Tibial nerve (tissue), 4 donors: ENCODE data around the gene KCNH8. TPM values are rescaled to one million over a fixed set of nuclear protein-coding genes. Genes with fewer than 3 reads are reported as not detected.

Experiments used
- DNase-seq, 2 donors: peaks; one replicate each; pipeline ENCODE4 v3.0.0-alpha.2; 2019; ENCODE audit warnings: low spot score in 2 of 2
- H3K27ac ChIP-seq, 4 donors: fragments of 200-600 bp; sonication (generic) in 3 of 4; one replicate each; pipeline ENCODE4 v1.5.1; 2017 to 2019; ENCODE audit warnings: mild to moderate bottlenecking in 1 of 4
- H3K27me3 ChIP-seq, 2 donors: fragments of 200-600 bp; sonication (generic) in 1 of 2; one replicate each; pipeline versions ENCODE4 v1.5.1 to v1.6.0; 2017 to 2019
- H3K36me3 ChIP-seq, 3 donors: fragments of 200-600 bp; sonication (generic); one replicate each; pipeline ENCODE4 v1.5.1; 2018 to 2019
- H3K4me1 ChIP-seq, 4 donors: fragments of 200-600 bp; sonication (generic) in 3 of 4; one replicate each; pipeline ENCODE4 v1.5.1; 2017 to 2019
- H3K4me3 ChIP-seq, 4 donors: fragments of 200-600 bp; sonication (generic) in 3 of 4; one replicate each; pipeline ENCODE4 v1.5.1; 2017 to 2019; ENCODE audit warnings: mild to moderate bottlenecking in 1 of 4, moderate library complexity in 1 of 4
- H3K9me3 ChIP-seq, 4 donors: fragments of 200-600 bp; sonication (generic) in 3 of 4; one replicate each; pipeline ENCODE4 v1.5.1; 2017 to 2019
- EP300 ChIP-seq, 2 donors: sonication (generic); formaldehyde crosslinking; IDR thresholded peaks; one replicate each; pipeline ENCODE4 v1.6.1; 2017; ENCODE audit warnings: antibody characterized with exemption in 2 of 2, mild to moderate bottlenecking in 1 of 2
- POLR2A ChIP-seq, 2 donors: fragments of 450-650 bp; IDR thresholded peaks; one replicate each; pipeline ENCODE4 v1.6.1; 2017; ENCODE audit warnings: antibody characterized with exemption in 2 of 2, mild to moderate bottlenecking in 2 of 2, moderate library complexity in 2 of 2
- WGBS, 2 donors: methylation state at CpG; one replicate each; pipeline ENCODE4 v1.1.5; 2018; 5-methylcytosine and 5-hydroxymethylcytosine counted together
- total RNA-seq, 4 donors: library from RNA; depleted of rRNA; stranded (reverse); fragments of >200 nt; gene quantifications; one replicate each; pipeline ENCODE4 v1.1.0, GENCODE V29; 2016
- TF ChIP-seq, protein P1 (sequence below), 5 experiments: fragments of 200-600 bp in 3 of 5; fragments of 450-650 bp in 2 of 5; sonication (generic) in 3 of 5; IDR thresholded peaks; one replicate each; pipeline ENCODE4 v1.5.1; 2016 to 2019; ENCODE audit warnings: antibody characterized with exemption in 5 of 5, mild to moderate bottlenecking in 3 of 5, moderate library complexity in 2 of 5

KCNH8 gene
- total RNA-seq, 4 donors from 2014 or later = 0.22 to 0.98 (median 0.51) TPM

DNA sequence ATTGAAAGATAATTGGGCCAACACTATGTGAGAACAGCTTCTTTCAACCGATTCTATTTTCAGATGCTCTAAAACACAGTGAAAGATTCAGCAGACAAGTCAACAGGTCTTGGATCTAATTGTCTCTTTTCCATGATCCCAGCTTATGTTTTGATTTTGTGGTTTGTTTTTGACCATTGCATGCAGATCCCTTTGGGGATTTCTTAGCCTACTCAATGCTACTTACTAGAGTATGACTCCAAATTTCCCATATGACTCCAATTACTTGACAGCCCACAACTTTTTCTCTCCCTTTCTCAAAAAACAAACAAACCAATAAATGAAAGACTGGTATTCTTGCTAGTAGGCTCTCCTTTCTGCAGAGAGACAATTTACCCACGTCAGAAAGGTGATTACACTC lies 67.1 kb downstream of the KCNH8 start:
- Histone ChIP-seq H3K27me3 (no peaks in the 10 kb centered on the region), H3K4me3 (no peak overlapping the region), H3K27ac (no peak overlapping the region), H3K36me3 (no peaks in the 10 kb centered on the region), H3K4me1 (peaks cover 0 to 26% (median 0%) of the 10 kb centered on the region in 4 donors), H3K9me3 (no peaks in the 10 kb centered on the region)
- no peak for DNase-seq
- WGBS, 2 donors = 55 to 57% methylated on average over 2 of the region's 2 CpGs
- no peak for TF ChIP-seq POLR2A (IDR thresholded peaks at IDR 0.05)
- peak in 1 of 2 donors; percentile 35 for TF ChIP-seq EP300 (IDR thresholded peaks at IDR 0.05)

DNA sequence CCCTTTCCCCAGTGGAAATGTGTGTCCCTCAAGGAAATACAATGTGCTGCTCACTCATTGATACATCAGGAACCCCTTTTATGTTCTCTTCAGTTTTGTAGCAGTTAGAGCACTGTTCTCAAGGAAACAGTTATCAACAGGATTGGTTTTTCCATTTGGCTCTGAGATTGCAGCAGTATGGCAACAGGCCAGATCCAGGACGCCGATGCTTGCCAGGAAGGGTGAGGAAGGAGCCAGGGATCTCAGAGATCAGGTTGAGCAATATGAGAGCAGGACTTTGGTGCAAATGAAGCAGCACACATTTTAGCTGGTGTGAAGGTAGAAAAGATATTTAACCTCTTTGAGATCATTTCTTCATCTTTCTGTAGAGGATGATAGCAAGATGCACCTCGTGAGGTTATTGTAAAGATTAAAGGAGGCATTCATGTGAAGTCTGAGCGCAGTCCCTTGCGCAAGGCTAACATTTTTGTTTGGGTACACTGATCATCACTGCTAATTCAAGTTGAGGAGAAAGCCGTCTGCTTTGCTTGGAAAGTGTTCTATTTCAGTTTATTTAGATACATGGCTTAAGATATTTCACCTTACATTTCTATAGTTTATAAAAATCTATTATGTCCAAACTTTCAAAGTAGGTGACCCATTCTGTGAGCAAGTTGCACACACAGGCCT lies 68.5 kb downstream of the KCNH8 start:
- peak in 1 of 2 donors; percentile 65 for TF ChIP-seq EP300 (IDR thresholded peaks at IDR 0.05)
- no peak for TF ChIP-seq POLR2A (IDR thresholded peaks at IDR 0.05)
- TF ChIP-seq, protein P1, sequence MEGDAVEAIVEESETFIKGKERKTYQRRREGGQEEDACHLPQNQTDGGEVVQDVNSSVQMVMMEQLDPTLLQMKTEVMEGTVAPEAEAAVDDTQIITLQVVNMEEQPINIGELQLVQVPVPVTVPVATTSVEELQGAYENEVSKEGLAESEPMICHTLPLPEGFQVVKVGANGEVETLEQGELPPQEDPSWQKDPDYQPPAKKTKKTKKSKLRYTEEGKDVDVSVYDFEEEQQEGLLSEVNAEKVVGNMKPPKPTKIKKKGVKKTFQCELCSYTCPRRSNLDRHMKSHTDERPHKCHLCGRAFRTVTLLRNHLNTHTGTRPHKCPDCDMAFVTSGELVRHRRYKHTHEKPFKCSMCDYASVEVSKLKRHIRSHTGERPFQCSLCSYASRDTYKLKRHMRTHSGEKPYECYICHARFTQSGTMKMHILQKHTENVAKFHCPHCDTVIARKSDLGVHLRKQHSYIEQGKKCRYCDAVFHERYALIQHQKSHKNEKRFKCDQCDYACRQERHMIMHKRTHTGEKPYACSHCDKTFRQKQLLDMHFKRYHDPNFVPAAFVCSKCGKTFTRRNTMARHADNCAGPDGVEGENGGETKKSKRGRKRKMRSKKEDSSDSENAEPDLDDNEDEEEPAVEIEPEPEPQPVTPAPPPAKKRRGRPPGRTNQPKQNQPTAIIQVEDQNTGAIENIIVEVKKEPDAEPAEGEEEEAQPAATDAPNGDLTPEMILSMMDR (IDR thresholded peaks at IDR 0.05) = no peak
- Histone ChIP-seq H3K4me1 (peaks cover 0 to 26% (median 0%) of the 10 kb centered on the region in 4 donors), H3K27me3 (no peaks in the 10 kb centered on the region), H3K36me3 (no peaks in the 10 kb centered on the region), H3K9me3 (no peaks in the 10 kb centered on the region), H3K27ac (no peak overlapping the region), H3K4me3 (no peak overlapping the region)
- WGBS, 2 donors = 64 to 71% methylated on average over 6 of the region's 6 CpGs
- peak; percentile 56 to 75 for DNase-seq

DNA sequence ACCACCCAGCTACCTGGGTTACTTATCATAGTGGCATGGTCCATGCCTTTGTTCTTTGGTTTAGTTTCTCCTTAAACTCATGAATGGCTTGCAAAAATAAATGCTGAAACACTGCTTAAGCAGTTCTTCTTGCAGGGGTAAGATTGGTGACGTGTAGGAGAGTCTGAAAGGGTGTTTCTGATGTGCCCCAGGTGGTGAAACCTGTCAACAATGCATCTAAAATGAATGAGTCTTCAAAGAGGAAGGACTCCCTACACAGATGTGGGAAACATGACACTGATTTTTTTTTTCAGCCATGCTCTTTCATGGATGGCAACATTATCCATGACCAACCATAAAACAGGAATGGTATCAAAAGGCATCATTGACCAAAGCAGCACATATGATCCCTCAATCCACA lies 72.0 kb downstream of the KCNH8 start:
- WGBS, 2 donors = 88 to 93% methylated on average over 1 of the region's 1 CpG
- Histone ChIP-seq H3K27me3 (no peaks in the 10 kb centered on the region), H3K4me1 (peaks cover 0 to 22% (median 0%) of the 10 kb centered on the region in 4 donors)

DNA sequence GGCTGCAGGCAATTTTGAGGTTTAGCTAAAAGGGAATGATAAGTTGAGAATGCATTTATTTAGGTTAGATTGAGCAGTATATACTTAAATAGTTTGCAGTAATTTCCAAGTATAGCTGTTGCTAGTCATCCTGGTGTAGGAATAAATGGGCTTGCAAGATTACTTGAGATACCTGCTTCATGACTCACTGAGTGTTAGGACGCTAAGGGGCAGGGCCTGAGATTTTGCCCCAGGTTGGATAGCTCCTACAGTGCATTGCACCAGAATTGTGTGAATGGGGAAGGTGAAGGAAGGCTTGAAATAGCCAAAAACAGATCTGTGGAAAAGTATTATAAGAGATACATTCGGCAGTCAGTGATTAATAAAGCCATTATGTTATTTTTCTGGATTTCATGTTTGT lies 72.8 kb downstream of the KCNH8 start:
- Histone ChIP-seq H3K27ac (no peak overlapping the region), H3K36me3 (no peaks in the 10 kb centered on the region), H3K27me3 (no peaks in the 10 kb centered on the region), H3K4me1 (peaks cover 0 to 14% (median 0%) of the 10 kb centered on the region in 4 donors), H3K9me3 (no peaks in the 10 kb centered on the region), H3K4me3 (no peak overlapping the region)
- no peak for TF ChIP-seq EP300 (IDR thresholded peaks at IDR 0.05)
- TF ChIP-seq POLR2A (IDR thresholded peaks at IDR 0.05) = no peak
- TF ChIP-seq, protein P1 (IDR thresholded peaks at IDR 0.05) = no peak
- DNase-seq = no peak
- WGBS, 2 donors = 83 to 88% methylated on average over 2 of the region's 2 CpGs

More for the DNA sequence above, 72.0 kb downstream of the KCNH8 start:
- H3K9me3 ChIP-seq = no peaks in the 10 kb centered on the region
- TF ChIP-seq EP300 (IDR thresholded peaks at IDR 0.05) = no peak
- TF ChIP-seq POLR2A (IDR thresholded peaks at IDR 0.05) = no peak
- TF ChIP-seq, protein P1 (IDR thresholded peaks at IDR 0.05) = no peak
- no peak overlapping the region for H3K27ac ChIP-seq
- DNase-seq = no peak
- no peaks in the 10 kb centered on the region for H3K36me3 ChIP-seq
- H3K4me3 ChIP-seq = no peak overlapping the region

DNA sequence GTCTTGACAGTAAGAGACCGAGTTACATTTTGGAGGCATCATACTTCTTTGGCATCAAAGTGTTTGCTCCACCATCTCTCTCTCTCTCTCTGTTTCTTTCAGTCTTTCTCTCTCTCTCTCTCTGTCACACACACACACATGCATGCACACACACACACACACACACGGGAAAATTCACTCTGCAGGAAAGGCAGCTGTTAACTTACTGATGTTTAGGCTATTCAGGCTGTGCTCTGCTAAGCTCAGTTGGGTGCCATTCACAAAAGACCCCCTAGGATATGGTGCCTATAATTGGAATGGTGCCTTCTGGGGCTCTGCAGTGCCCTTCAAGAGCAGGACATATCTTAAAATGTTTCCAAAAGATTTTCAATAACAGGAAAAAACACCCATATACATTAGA lies 78.2 kb downstream of the KCNH8 start:
- no peak for TF ChIP-seq EP300 (IDR thresholded peaks at IDR 0.05)
- TF ChIP-seq, protein P1 (IDR thresholded peaks at IDR 0.05) = no peak
- no peak for TF ChIP-seq POLR2A (IDR thresholded peaks at IDR 0.05)
- Histone ChIP-seq H3K36me3 (no peaks in the 10 kb centered on the region), H3K27ac (no peak overlapping the region), H3K4me3 (no peak overlapping the region), H3K4me1 (no peaks in the 10 kb centered on the region), H3K9me3 (no peaks in the 10 kb centered on the region), H3K27me3 (no peaks in the 10 kb centered on the region)
- 59 to 68% methylated on average over 2 of the region's 2 CpGs for WGBS, 2 donors
- DNase-seq = no peak
